MCF 10A (cell line): ENCODE data around the gene CCDC83. TPM values are rescaled to one million over a fixed set of nuclear protein-coding genes. Genes with fewer than 3 reads are reported as not detected.

Experiments used
- BruUV-seq: library from RNA; stranded (reverse); fragments of 400-500 nt; replicated peaks from 2 replicates; lab custom pipeline; 2021; lab: Mats Ljungman, UMichigan
- CTCF ChIA-PET: fragments of 300-600 bp; sonication (Branson Sonifier 250); formaldehyde crosslinking; extraction: SDS; loops from one replicate; lab custom pipeline; 2021; ENCODE audit warnings: antibody characterized with exemption, inconsistent platforms; lab: Yijun Ruan, JAX
- POLR2A ChIA-PET: fragments of 300-600, 350-650 bp; sonication (Branson Sonifier 250); formaldehyde crosslinking; extraction: SDS; loops from one replicate; lab custom pipeline; 2020; ENCODE audit warnings: antibody characterized with exemption, inconsistent platforms; lab: Yijun Ruan, JAX
- DNase-seq: peaks from one replicate; pipeline ENCODE4 v3.0.0-alpha.2; 2018; ENCODE audit not compliant: unreplicated experiment
- H3K27ac Mint-ChIP-seq: one replicate; pipeline ENCODE4 v1.8.0; 2022; ENCODE audit warnings: mild to moderate bottlenecking, low read depth, mixed read lengths; ENCODE audit not compliant: unreplicated experiment
- H3K27me3 Mint-ChIP-seq: one replicate; pipeline ENCODE4 v1.8.0; 2022; ENCODE audit warnings: mixed read lengths; ENCODE audit not compliant: insufficient read depth, unreplicated experiment
- H3K36me3 Mint-ChIP-seq: one replicate; pipeline ENCODE4 v1.8.0; 2022; ENCODE audit warnings: mild to moderate bottlenecking, moderate library complexity, mixed read lengths; ENCODE audit not compliant: insufficient read depth, unreplicated experiment
- H3K4me1 Mint-ChIP-seq: one replicate; pipeline ENCODE4 v1.8.0; 2022; ENCODE audit warnings: mixed read lengths; ENCODE audit not compliant: insufficient read depth, unreplicated experiment
- H3K4me3 Mint-ChIP-seq: one replicate; pipeline ENCODE4 v1.8.0; 2022; ENCODE audit warnings: mild to moderate bottlenecking, moderate library complexity, mixed read lengths; ENCODE audit not compliant: unreplicated experiment
- H3K9me3 Mint-ChIP-seq: one replicate; pipeline ENCODE4 v1.8.0; 2022; ENCODE audit warnings: mixed read lengths; ENCODE audit not compliant: unreplicated experiment
- intact Hi-C: fragments of 100-400 bp; cut with micrococcal nuclease; formaldehyde crosslinking; loops from 2 replicates; pipeline ENCODE4 v1.14.1; 2022
- total RNA-seq: library from RNA; stranded (reverse); gene quantifications from 2 replicates; pipeline ENCODE4 v1.2.3, GENCODE V29; 2022
- TF ChIP-seq, protein P1 (sequence below): fragments of 200-600 bp; IDR thresholded peaks from one replicate; pipeline ENCODE4 v1.8.0; 2022; ENCODE audit warnings: antibody characterized with exemption, mild to moderate bottlenecking; ENCODE audit not compliant: unreplicated experiment

The CCDC83 gene
- total RNA-seq, 1 experiment from 2014 or later: not detected

DNA sequence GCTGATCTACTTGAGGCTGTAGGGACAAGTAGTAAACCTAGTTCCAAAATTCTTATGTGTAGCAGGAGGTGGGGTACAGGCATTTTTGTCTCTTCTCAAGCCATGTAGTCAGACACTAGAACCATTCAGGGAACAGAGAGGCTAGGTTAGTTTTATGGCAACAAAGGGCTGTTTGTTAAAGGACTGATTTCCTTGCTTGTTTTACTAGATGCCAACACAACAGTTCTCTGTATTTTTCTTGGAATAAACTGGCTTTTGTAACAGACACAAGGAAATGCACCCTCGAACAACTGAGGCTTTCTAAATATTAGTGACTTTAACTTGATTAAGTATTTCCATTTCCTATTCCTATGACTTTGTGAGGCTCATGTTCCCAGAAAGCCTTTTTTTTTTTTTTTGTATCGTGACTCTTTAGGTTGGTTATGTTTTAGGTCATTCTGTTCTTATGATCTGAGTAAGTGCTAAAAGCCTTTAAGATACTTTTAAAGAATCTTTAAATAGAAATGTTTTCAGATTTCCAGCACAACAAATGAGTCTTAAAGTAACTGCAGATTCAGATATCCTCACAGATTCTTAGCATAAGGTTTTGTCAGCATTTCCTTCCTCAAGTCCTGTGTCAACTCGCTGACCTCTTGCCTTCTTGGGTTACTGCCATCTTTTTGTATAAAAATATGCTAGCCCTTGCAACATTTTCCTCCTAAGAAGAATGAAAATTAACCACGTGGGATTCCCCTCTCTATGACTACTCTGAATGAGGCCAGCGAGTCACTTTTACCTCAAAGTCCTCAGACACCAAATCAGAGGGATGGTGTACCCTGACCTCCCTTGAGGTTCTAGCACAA lies 92.5 kb downstream of the CCDC83 start:
- DNase-seq: peak; percentile 81
- intact Hi-C loops: loop anchor here (10.0 kb wide), 3 partner anchors 253 to 867 kb away; no protein-coding TSS in a partner anchor
- Mint-ChIP-seq H3K4me1 (peaks cover 19% of the 10 kb centered on the region), H3K4me3 (no peak overlapping the region), H3K27me3 (no peaks in the 10 kb centered on the region), H3K9me3 (peaks cover 11% of the 10 kb centered on the region), H3K27ac (peak overlapping the region; percentile 22), H3K36me3 (peaks cover 23% of the 10 kb centered on the region)
- POLR2A ChIA-PET: interaction anchor here (0.7 to 1.2 kb wide), 5 partner anchors 10 to 92 kb away, joined by 3 to 4 read pairs (median 3); partner anchors contain the start of gene CCDC83
- TF ChIP-seq, protein P1, sequence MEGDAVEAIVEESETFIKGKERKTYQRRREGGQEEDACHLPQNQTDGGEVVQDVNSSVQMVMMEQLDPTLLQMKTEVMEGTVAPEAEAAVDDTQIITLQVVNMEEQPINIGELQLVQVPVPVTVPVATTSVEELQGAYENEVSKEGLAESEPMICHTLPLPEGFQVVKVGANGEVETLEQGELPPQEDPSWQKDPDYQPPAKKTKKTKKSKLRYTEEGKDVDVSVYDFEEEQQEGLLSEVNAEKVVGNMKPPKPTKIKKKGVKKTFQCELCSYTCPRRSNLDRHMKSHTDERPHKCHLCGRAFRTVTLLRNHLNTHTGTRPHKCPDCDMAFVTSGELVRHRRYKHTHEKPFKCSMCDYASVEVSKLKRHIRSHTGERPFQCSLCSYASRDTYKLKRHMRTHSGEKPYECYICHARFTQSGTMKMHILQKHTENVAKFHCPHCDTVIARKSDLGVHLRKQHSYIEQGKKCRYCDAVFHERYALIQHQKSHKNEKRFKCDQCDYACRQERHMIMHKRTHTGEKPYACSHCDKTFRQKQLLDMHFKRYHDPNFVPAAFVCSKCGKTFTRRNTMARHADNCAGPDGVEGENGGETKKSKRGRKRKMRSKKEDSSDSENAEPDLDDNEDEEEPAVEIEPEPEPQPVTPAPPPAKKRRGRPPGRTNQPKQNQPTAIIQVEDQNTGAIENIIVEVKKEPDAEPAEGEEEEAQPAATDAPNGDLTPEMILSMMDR: no peak
- no TSS peak for BruUV-seq
- CTCF ChIA-PET: no interaction called here

DNA sequence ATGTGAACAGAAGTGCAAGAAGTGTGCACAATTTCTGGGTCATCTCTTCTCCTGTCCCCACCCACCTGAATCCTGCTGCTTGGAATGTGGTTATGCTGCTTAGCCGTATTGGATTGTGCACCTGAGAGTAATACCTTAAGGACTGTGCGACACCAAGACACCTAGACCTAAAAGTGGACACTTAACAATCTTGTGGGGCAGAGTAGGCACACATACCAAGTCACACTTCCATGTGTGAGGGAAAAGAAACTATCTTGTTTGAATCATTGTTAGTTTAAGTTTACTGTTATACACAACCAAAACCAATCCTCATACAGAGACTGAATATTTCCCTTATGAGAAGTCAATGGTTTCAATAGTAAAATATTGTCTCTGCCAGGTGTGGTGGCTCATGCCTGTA lies 93.7 kb downstream of the CCDC83 start:
- peaks cover 19% of the 10 kb centered on the region for H3K4me1 Mint-ChIP-seq
- ChIA-PET CTCF (interaction anchor here (1.1 kb wide), 1 partner anchor 14 kb away, joined by 3 read pairs; no protein-coding TSS in a partner anchor), POLR2A (interaction anchor here (0.7 to 1.2 kb wide), 8 partner anchors 8 to 345 kb away, joined by 3 to 4 read pairs (median 3); partner anchors contain the start of gene CCDC83)
- no TSS peak for BruUV-seq
- TF ChIP-seq, protein P1: no peak
- H3K4me3 Mint-ChIP-seq: no peak overlapping the region
- peaks cover 34% of the 10 kb centered on the region for H3K36me3 Mint-ChIP-seq
- H3K27ac Mint-ChIP-seq: no peak overlapping the region
- H3K27me3 Mint-ChIP-seq: no peaks in the 10 kb centered on the region
- intact Hi-C loops: loop anchor here (10.0 kb wide), 3 partner anchors 254 to 866 kb away; no protein-coding TSS in a partner anchor
- H3K9me3 Mint-ChIP-seq: peaks cover 11% of the 10 kb centered on the region
- no peak for DNase-seq

DNA sequence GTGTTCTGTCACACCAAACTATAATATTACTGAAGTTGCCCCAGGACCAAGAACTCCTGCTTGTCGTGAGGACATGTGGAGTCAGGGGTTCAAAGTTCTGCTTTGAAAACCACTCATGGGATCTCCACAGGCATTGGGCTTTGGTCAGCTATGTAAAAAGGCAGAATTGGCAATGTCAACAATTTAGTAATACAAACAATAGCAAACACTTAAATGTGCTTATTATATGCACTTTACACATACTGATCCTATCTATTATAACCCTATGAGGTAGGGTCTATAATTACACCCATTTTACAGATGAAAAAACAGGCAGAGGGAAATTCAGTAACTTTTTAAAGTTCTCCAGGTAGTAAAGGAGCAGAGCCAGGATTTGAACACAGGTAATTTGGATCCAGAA lies 94.6 kb downstream of the CCDC83 start:
- H3K4me3 Mint-ChIP-seq: no peak overlapping the region
- no peak overlapping the region for H3K27ac Mint-ChIP-seq
- intact Hi-C loops: loop anchor here (10.0 kb wide), 3 partner anchors 255 to 865 kb away; no protein-coding TSS in a partner anchor
- no peak for DNase-seq
- peaks cover 41% of the 10 kb centered on the region for H3K36me3 Mint-ChIP-seq
- H3K27me3 Mint-ChIP-seq: no peaks in the 10 kb centered on the region
- peaks cover 19% of the 10 kb centered on the region for H3K4me1 Mint-ChIP-seq
- peaks cover 11% of the 10 kb centered on the region for H3K9me3 Mint-ChIP-seq
- no TSS peak for BruUV-seq
- POLR2A ChIA-PET: interaction anchor here (1.2 kb wide), 1 partner anchor 60 kb away, joined by 3 read pairs; no protein-coding TSS in a partner anchor
- CTCF ChIA-PET: interaction anchor here (0.6 to 1.1 kb wide), 2 partner anchors 13 to 137 kb away, joined by 3 read pairs; no protein-coding TSS in a partner anchor
- TF ChIP-seq, protein P1: no peak
